ENCODE measurements around the gene LDLRAD2. TPM values are rescaled to one million over a fixed set of nuclear protein-coding genes. Genes with fewer than 3 reads are reported as not detected.

LDLRAD2 gene
- total RNA-seq, 2 donors from 2014 or later, result not detected

- Histone ChIP-seq H3K4me1 (peaks cover 0 to 14% of the 10 kb centered on the region in 2 donors), H3K4me3 (no peak overlapping the region), H3K9me3 (no peaks in the 10 kb centered on the region), H3K27ac (peak overlapping the region in 1 of 2 donors; percentile 17), H3K36me3 (peaks cover 93% of the 10 kb centered on the region), H3K27me3 (no peaks in the 10 kb centered on the region)
- TF ChIP-seq CTCF (IDR thresholded peaks at IDR 0.05), result no peak
- DNase-seq (ENCODE audit: low spot score), result no peak
Observed at GRCh38 chr1:21861602-21862429, 49.8 kb downstream of the LDLRAD2 start.

GRCh38 chr1:21863981-21864380, 51.9 kb downstream of the LDLRAD2 start:
- TF ChIP-seq CTCF (IDR thresholded peaks at IDR 0.05), result no peak
- Histone ChIP-seq H3K9me3 (no peaks in the 10 kb centered on the region), H3K36me3 (peaks cover 82% of the 10 kb centered on the region), H3K4me3 (no peak overlapping the region), H3K27me3 (no peaks in the 10 kb centered on the region), H3K27ac (no peak overlapping the region), H3K4me1 (no peaks in the 10 kb centered on the region)
- DNase-seq (ENCODE audit: low spot score), result no peak

GRCh38 chr1:21864730-21865129, 52.7 kb downstream of the LDLRAD2 start:
- Histone ChIP-seq H3K36me3 (peaks cover 82% of the 10 kb centered on the region), H3K4me3 (no peak overlapping the region), H3K27me3 (no peaks in the 10 kb centered on the region), H3K4me1 (peaks cover 0 to 5% of the 10 kb centered on the region in 2 donors), H3K27ac (no peak overlapping the region), H3K9me3 (no peaks in the 10 kb centered on the region)
- no peak for TF ChIP-seq CTCF (IDR thresholded peaks at IDR 0.05)
- no peak for DNase-seq (ENCODE audit: low spot score)

GRCh38 chr1:21865609-21865942, 53.5 kb downstream of the LDLRAD2 start:
- Histone ChIP-seq H3K4me1 (peaks cover 0 to 14% of the 10 kb centered on the region in 2 donors), H3K27ac (no peak overlapping the region)

GRCh38 chr1:21865943-21866706, 54.1 kb downstream of the LDLRAD2 start:
- no peak for TF ChIP-seq CTCF (IDR thresholded peaks at IDR 0.05)
- Histone ChIP-seq H3K27me3 (no peaks in the 10 kb centered on the region), H3K27ac (no peak overlapping the region), H3K9me3 (no peaks in the 10 kb centered on the region), H3K36me3 (peaks cover 80% of the 10 kb centered on the region), H3K4me3 (no peak overlapping the region), H3K4me1 (peaks cover 0 to 19% of the 10 kb centered on the region in 2 donors)
- DNase-seq (ENCODE audit: low spot score), result no peak

More at GRCh38 chr1:21865609-21865942, 53.5 kb downstream of the LDLRAD2 start:
- Histone ChIP-seq H3K27me3 (no peaks in the 10 kb centered on the region), H3K9me3 (no peaks in the 10 kb centered on the region), H3K4me3 (no peak overlapping the region), H3K36me3 (peaks cover 80% of the 10 kb centered on the region)
- no peak for DNase-seq (ENCODE audit: low spot score)
- TF ChIP-seq CTCF (IDR thresholded peaks at IDR 0.05), result no peak

Measured in right atrium auricular region (tissue), 2 donors.